ENCODE measurements around the gene AMN. TPM values are rescaled to one million over a fixed set of nuclear protein-coding genes. Genes with fewer than 3 reads are reported as not detected.
A peak's percentile ranks its signal among the peaks of the same experiment; 100 is the strongest.
"Not testable (repeated sequence)": the region's sequence is repeated elsewhere in the genome, so short reads cannot be mapped to it uniquely, and the experiment has no call there.

The AMN gene
- 0.70 TPM for polyA plus RNA-seq (2013, experiment 1 of 2)
- polyA plus RNA-seq (2013, experiment 2 of 2): 0.46 TPM

GRCh38 chr14:102922490-102923200, at the start of gene AMN:
AMN (plus strand) TSS chr14:102922663; CDS start chr14:102922689, 26 bp downstream.
- 11 to 12% methylated on average over 45 of the region's 56 CpGs for WGBS, 2 experiments (ENCODE audit: insufficient coverage in 2 of 2)
- Histone ChIP-seq H3K9me3 (ENCODE audit: control insufficient read depth, low read length) (peaks cover 9% of the 10 kb centered on the region), H3K36me3 (ENCODE audit: control insufficient read depth, insufficient read depth, low read length) (no peaks in the 10 kb centered on the region), H3K4me3 (ENCODE audit: extremely low read depth, insufficient read depth, low read length, poor library complexity, severe bottlenecking) (peak within 1 kb of the TSS; percentile 14), H3K4me1 (ENCODE audit: control insufficient read depth, insufficient read depth, low read length, poor library complexity, severe bottlenecking) (peaks cover 8% of the 10 kb centered on the region), H3K27ac (ENCODE audit: low read depth, low read length, severe bottlenecking) (no peak within 1 kb of the TSS)

GRCh38 chr14:102873131-102873530, 49.3 kb upstream of the AMN start:
- Histone ChIP-seq H3K36me3 (ENCODE audit: control insufficient read depth, insufficient read depth, low read length) (peaks cover 46% of the 10 kb centered on the region), H3K27ac (ENCODE audit: low read depth, low read length, severe bottlenecking) (no peak overlapping the region), H3K4me3 (ENCODE audit: extremely low read depth, insufficient read depth, low read length, poor library complexity, severe bottlenecking) (no peak overlapping the region), H3K9me3 (ENCODE audit: control insufficient read depth, low read length) (no peaks in the 10 kb centered on the region), H3K4me1 (ENCODE audit: control insufficient read depth, insufficient read depth, low read length, poor library complexity, severe bottlenecking) (no peaks in the 10 kb centered on the region)
- WGBS, 2 experiments (ENCODE audit: insufficient coverage in 2 of 2): 100% methylated on average over 1 of the region's 7 CpGs; no CpG with 5 or more reads in 1 of the 2 experiments

- WGBS, 2 experiments (ENCODE audit: insufficient coverage in 2 of 2): 84 to 90% methylated on average over 4 of the region's 7 CpGs
- no peak overlapping the region for H3K4me3 ChIP-seq (ENCODE audit: extremely low read depth, insufficient read depth, low read length, poor library complexity, severe bottlenecking)
- H3K36me3 ChIP-seq (ENCODE audit: control insufficient read depth, insufficient read depth, low read length): peaks cover 48% of the 10 kb centered on the region
- no peak overlapping the region for H3K27ac ChIP-seq (ENCODE audit: low read depth, low read length, severe bottlenecking)
- no peaks in the 10 kb centered on the region for H3K9me3 ChIP-seq (ENCODE audit: control insufficient read depth, low read length)
- no peaks in the 10 kb centered on the region for H3K4me1 ChIP-seq (ENCODE audit: control insufficient read depth, insufficient read depth, low read length, poor library complexity, severe bottlenecking)
Measured at GRCh38 chr14:102873546-102874061, 48.9 kb upstream of the AMN start.

GRCh38 chr14:102875652-102876051, 46.8 kb upstream of the AMN start:
- H3K4me1 ChIP-seq (ENCODE audit: control insufficient read depth, insufficient read depth, low read length, poor library complexity, severe bottlenecking): no peaks in the 10 kb centered on the region
- no peaks in the 10 kb centered on the region for H3K9me3 ChIP-seq (ENCODE audit: control insufficient read depth, low read length)
- no peak overlapping the region for H3K4me3 ChIP-seq (ENCODE audit: extremely low read depth, insufficient read depth, low read length, poor library complexity, severe bottlenecking)
- H3K36me3 ChIP-seq (ENCODE audit: control insufficient read depth, insufficient read depth, low read length): peaks cover 44% of the 10 kb centered on the region
- H3K27ac ChIP-seq (ENCODE audit: low read depth, low read length, severe bottlenecking): no peak overlapping the region
- WGBS, 2 experiments (ENCODE audit: insufficient coverage in 2 of 2): 100% methylated on average over 1 of the region's 2 CpGs

- not testable (repeated sequence) for H3K4me1 ChIP-seq (ENCODE audit: control insufficient read depth, insufficient read depth, low read length, poor library complexity, severe bottlenecking); H3K9me3 ChIP-seq (ENCODE audit: control insufficient read depth, low read length); H3K4me3 ChIP-seq (ENCODE audit: extremely low read depth, insufficient read depth, low read length, poor library complexity, severe bottlenecking); H3K27ac ChIP-seq (ENCODE audit: low read depth, low read length, severe bottlenecking)
- peaks cover 33% of the 10 kb centered on the region for H3K36me3 ChIP-seq (ENCODE audit: control insufficient read depth, insufficient read depth, low read length)
- WGBS, 2 experiments (ENCODE audit: insufficient coverage in 2 of 2): 92 to 96% methylated on average over 7 to 10 of the region's 10 CpGs
Measured at GRCh38 chr14:102877511-102877910, 45.0 kb upstream of the AMN start.

- Histone ChIP-seq H3K9me3 (ENCODE audit: control insufficient read depth, low read length) (no peaks in the 10 kb centered on the region), H3K4me3 (ENCODE audit: extremely low read depth, insufficient read depth, low read length, poor library complexity, severe bottlenecking) (no peak overlapping the region), H3K4me1 (ENCODE audit: control insufficient read depth, insufficient read depth, low read length, poor library complexity, severe bottlenecking) (no peaks in the 10 kb centered on the region), H3K27ac (ENCODE audit: low read depth, low read length, severe bottlenecking) (no peak overlapping the region), H3K36me3 (ENCODE audit: control insufficient read depth, insufficient read depth, low read length) (peaks cover 31% of the 10 kb centered on the region)
- 91 to 92% methylated on average over 5 to 6 of the region's 6 CpGs for WGBS, 2 experiments (ENCODE audit: insufficient coverage in 2 of 2)
Measured at GRCh38 chr14:102878174-102878969, 44.1 kb upstream of the AMN start.

- Histone ChIP-seq H3K27ac (ENCODE audit: low read depth, low read length, severe bottlenecking) (no peak overlapping the region), H3K36me3 (ENCODE audit: control insufficient read depth, insufficient read depth, low read length) (peaks cover 31% of the 10 kb centered on the region), H3K4me1 (ENCODE audit: control insufficient read depth, insufficient read depth, low read length, poor library complexity, severe bottlenecking) (no peaks in the 10 kb centered on the region), H3K9me3 (ENCODE audit: control insufficient read depth, low read length) (no peaks in the 10 kb centered on the region), H3K4me3 (ENCODE audit: extremely low read depth, insufficient read depth, low read length, poor library complexity, severe bottlenecking) (no peak overlapping the region)
- 91 to 97% methylated on average over 3 to 6 of the region's 6 CpGs for WGBS, 2 experiments (ENCODE audit: insufficient coverage in 2 of 2)
Measured at GRCh38 chr14:102878970-102879460, 43.4 kb upstream of the AMN start.

- no peak overlapping the region for H3K4me3 ChIP-seq (ENCODE audit: extremely low read depth, insufficient read depth, low read length, poor library complexity, severe bottlenecking)
Measured at GRCh38 chr14:102882226-102882906, 40.1 kb upstream of the AMN start.

GRCh38 chr14:102883089-102883541, 39.3 kb upstream of the AMN start:
- Histone ChIP-seq H3K4me1 (ENCODE audit: control insufficient read depth, insufficient read depth, low read length, poor library complexity, severe bottlenecking) (no peaks in the 10 kb centered on the region), H3K36me3 (ENCODE audit: control insufficient read depth, insufficient read depth, low read length) (peaks cover 26% of the 10 kb centered on the region), H3K27ac (ENCODE audit: low read depth, low read length, severe bottlenecking) (no peak overlapping the region), H3K9me3 (ENCODE audit: control insufficient read depth, low read length) (no peaks in the 10 kb centered on the region), H3K4me3 (ENCODE audit: extremely low read depth, insufficient read depth, low read length, poor library complexity, severe bottlenecking) (no peak overlapping the region)
- WGBS, 2 experiments (ENCODE audit: insufficient coverage in 2 of 2): 97 to 100% methylated on average over 4 of the region's 5 CpGs

More at GRCh38 chr14:102882226-102882906, 40.1 kb upstream of the AMN start:
- Histone ChIP-seq H3K27ac (ENCODE audit: low read depth, low read length, severe bottlenecking) (no peak overlapping the region), H3K9me3 (ENCODE audit: control insufficient read depth, low read length) (no peaks in the 10 kb centered on the region), H3K4me1 (ENCODE audit: control insufficient read depth, insufficient read depth, low read length, poor library complexity, severe bottlenecking) (no peaks in the 10 kb centered on the region), H3K36me3 (ENCODE audit: control insufficient read depth, insufficient read depth, low read length) (peaks cover 30% of the 10 kb centered on the region)
- 69 to 81% methylated on average over 3 of the region's 5 CpGs for WGBS, 2 experiments (ENCODE audit: insufficient coverage in 2 of 2)

- H3K4me3 ChIP-seq (ENCODE audit: extremely low read depth, insufficient read depth, low read length, poor library complexity, severe bottlenecking): no peak overlapping the region
- no peak overlapping the region for H3K27ac ChIP-seq (ENCODE audit: low read depth, low read length, severe bottlenecking)
- peaks cover 24% of the 10 kb centered on the region for H3K36me3 ChIP-seq (ENCODE audit: control insufficient read depth, insufficient read depth, low read length)
- 95 to 97% methylated on average over 11 of the region's 14 CpGs for WGBS, 2 experiments (ENCODE audit: insufficient coverage in 2 of 2)
- H3K9me3 ChIP-seq (ENCODE audit: control insufficient read depth, low read length): no peaks in the 10 kb centered on the region
- H3K4me1 ChIP-seq (ENCODE audit: control insufficient read depth, insufficient read depth, low read length, poor library complexity, severe bottlenecking): no peaks in the 10 kb centered on the region
Measured at GRCh38 chr14:102883554-102883953, 38.9 kb upstream of the AMN start.

All from mesodermal cell (in vitro differentiated cells).